MV-4-11 (cell line): ENCODE measurements around the gene SPECC1.

Experiments used
- DNase-seq: peaks from one replicate; lab custom pipeline; 2025; lab: John Stamatoyannopoulos, UW

The SPECC1 gene

DNA sequence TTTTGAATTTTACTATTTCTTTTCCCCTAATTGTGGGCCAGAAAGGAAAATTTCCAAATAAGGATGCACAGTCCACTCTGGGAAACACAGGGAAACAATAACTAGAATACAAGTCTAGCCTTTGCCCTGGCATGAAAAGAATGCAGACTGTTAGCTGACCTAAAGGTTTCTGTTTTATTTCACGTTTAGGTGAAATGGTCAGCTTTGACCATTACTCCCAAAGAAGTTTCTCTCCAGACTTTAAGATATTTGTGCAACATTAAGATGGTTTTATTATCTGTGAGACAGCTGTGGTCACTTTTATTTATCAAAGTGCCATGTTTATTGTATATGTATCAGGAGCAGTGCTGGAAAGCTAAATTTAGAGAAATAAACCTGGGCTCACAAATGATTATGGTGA is 163.9 kb downstream of the SPECC1 start:
- DNase-seq = no peak

DNA sequence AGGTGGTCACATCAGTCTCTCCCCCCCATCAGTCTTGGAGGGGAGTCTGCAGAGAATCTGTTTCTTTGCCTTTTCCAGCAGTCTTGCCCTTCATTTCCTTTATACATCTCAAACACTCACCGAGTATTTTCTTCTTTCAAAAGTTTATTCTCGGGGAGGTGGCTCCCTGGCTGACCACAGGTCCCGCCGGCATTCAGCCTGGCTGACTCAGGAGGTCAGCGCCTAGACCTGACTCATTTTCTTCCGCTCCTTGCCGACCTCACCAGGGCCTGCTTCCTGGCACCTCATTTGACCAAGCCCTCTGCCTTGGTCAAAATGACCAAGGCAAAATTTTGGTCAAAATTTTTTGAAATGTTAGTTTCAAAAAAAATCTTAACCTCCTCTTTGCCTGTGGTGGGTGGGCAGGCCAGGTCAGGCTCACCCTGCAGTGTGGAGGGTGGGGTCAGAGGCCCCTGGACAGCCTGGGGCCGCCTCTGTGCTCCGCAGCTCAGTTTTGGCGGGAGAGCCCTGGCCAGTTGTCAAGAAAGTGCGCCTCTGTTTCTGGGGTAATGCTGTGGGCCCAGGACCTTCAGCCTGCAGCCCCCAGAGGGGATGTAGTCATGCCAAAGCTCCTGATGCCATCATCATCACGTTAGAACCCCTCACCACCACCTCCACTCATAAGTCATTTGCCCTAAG is 165.6 kb downstream of the SPECC1 start:
- no peak for DNase-seq

DNA sequence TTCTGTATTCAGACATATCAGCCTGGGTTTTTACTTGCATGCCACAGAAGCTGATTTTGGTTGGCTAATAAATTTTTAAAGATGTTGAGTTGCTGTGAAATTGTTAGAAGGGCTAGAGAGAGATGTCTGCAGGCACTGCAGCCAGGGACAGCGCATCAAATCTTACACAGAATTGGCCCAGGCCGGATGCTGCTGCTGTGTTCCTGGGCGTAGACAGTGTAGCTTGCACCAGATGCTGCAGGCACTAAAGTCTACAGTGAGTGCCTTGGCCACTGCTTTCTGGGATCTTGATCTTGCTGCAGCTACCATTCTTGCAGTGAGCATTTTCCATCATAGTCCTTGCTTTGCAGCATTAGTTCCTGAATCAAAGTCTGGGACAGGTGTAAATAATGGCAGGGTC is 169.9 kb downstream of the SPECC1 start:
- DNase-seq = no peak

DNA sequence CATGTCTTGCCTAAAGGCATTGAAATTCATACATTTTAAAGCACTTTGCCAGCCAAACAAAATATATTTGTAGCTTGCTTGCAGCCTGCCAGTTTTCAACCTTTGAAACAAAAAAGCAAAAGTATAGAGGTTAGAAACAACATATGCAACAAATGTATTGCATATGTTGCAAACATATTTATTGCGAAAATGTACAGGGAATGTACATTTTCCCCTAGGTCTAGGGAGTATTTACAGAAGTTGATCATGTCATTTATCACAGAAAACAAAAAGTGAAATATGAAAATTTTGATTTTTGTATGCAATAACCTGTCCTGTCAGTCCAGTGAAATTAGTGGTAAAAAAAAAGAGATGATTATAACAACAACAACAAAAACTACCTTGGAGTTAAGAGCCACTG is 171.5 kb downstream of the SPECC1 start:
- no peak for DNase-seq

DNA sequence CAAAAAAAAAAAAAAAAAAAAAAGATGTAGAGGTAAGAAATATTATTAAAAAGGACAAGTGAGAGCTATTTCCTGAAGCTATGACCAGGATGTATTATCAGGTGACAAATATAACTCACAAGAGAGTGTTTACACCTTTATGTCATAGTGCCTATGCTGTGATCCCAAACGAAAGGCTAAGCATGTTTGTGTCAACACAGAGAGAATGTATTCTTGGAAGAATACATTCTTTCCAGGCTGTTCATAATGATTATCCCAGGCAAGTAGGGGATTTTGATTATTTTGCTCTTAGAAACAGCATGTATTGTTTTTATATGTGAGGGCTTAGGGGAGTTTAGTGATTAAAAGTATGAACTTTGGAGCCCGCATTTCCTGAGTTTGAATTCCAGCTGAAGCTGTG is 175.0 kb downstream of the SPECC1 start:
- DNase-seq = no peak

DNA sequence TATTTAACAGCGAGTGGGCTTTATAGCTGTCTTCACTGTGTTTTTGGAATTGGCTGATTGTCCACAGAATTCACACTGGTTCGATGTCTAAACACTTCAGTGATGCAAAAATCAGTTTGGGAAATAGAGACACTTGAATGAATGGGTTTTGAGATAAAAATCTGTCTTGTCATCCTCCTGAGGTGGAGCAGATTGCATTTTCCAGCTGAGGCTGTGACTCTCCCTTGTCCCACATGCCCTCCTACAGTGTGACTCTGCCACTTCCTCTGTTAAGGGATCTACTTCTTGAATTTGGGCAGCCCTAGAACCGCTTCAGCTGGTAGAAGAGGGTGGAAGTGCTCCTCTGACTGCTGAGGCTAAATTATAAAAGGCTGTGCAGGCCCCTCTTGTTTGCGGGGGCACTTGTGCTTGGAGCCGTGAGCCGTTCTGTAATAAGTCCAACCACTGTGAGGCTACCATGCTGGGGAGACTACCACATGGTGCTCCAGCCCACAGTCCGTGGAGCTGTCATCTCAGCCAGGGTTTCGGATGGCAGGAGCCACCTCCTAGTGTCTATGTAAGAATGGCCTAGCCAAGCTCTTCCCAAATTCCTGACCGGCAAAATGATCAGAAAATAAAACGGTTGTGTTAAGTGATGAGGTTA is 175.9 kb downstream of the SPECC1 start:
- DNase-seq = peak; percentile 77

DNA sequence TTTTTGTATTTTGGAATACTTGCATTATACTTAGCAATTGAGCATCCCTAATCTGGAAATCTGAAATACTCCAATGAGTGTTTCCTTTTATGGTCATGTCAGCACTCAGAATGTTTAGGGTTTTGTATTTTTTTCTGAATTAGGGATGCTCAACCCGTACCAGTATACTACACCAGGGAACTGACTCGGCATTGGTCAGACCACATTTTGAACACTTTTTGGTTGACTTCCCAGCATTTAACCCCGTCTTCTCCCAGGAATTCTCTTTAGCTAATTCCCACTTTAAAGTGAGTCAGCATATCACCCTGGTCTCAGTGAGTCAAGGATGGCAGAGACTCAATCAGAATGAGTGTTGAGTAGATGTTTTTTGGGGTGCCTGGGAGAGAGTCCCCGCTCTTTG is 177.9 kb downstream of the SPECC1 start:
- DNase-seq = no peak

DNA sequence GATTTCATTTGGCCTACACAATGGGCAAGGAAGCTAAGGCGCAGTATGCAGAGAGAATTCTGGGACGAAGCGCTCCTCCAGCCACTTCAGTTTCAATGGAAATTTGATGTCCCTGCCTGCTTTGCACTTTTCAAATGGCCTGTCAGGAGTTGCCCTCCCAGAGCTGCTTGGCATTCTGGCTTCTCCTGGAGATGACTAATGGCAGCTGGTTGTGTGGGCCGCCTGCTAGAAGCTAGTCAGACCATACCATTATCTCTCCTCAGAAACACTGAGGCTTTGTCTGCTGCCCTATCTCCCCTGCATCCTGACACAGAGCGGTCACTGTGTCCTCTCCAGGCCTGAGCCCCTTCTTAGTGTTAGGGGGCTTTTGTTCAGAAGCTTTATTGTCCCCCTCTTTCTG is 180.1 kb downstream of the SPECC1 start:
- no peak for DNase-seq

DNA sequence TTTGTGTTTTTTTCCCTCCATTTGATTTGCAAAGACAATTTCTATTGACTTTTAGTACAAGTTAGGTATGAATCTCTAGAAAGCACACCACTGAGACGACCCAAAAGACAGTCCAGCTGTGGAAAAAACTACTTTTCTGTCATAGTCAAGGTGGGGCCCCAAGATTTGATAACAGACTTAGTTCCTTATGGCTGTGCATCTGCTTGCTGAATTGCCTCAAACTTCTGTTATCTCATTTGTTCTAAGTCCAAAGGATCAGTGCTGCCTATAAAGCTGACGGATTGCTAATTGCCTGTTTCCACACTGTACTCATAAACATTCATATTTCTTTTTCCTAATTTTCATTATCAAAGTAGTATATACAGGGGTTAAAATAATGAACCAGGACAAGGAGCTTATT is 180.8 kb downstream of the SPECC1 start:
- no peak for DNase-seq

DNA sequence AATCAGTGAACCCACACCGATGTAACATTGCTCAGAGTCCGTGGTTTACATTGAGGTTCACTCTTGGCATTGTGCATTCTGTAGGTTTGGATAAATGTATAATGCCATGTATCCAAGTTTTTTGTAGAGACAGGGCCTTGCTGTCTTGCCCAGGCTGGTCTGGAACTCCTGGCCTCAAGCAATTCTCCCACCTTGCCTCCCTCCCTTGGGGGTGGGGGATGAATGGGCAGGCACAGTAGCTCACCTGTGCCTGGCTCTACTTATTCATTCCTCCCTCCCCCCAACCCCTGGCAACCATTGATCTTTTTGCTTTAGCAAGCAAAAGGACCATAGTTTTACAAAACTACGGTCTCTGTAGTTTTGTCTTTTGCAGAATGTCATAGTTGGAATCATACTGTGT is 181.4 kb downstream of the SPECC1 start:
- DNase-seq = no peak

DNA sequence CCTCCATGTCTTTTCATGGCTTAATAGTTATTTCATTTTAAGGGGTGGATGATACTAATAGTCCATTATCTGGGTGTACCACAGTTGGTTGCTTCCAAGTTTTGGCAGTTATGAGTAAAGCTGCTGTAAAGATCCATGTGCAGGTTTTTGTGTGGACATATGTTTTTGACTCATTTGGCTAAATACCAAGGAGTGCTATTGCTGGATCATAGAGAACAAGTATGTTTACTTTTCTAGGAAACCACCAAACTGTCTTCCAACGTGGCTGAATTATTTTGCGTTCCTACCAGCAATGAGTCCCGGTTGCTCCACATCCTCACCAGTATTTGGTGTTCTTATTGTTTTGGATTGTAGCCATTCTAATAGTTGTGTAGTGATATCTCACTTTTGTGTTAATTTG is 181.9 kb downstream of the SPECC1 start:
- no peak for DNase-seq

DNA sequence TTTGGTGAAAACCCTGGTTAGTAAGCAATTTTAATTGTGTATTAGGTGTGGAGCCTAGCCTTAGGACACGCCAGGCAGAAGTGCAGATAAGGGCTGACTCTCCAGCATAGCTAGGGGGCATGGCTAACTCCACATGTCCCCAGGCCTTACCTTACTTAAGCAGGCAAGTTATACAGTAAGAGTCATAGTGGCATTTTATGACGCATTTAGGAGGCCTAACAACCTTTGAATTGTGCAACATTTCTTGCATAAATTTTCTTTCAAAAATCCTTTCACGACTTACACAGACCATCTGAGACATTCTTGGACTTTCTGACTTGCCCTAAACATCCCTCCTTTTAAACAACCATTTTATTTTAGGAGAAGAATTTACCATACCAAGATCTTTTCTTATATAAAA is 187.1 kb downstream of the SPECC1 start:
- DNase-seq = peak; percentile 25

DNA sequence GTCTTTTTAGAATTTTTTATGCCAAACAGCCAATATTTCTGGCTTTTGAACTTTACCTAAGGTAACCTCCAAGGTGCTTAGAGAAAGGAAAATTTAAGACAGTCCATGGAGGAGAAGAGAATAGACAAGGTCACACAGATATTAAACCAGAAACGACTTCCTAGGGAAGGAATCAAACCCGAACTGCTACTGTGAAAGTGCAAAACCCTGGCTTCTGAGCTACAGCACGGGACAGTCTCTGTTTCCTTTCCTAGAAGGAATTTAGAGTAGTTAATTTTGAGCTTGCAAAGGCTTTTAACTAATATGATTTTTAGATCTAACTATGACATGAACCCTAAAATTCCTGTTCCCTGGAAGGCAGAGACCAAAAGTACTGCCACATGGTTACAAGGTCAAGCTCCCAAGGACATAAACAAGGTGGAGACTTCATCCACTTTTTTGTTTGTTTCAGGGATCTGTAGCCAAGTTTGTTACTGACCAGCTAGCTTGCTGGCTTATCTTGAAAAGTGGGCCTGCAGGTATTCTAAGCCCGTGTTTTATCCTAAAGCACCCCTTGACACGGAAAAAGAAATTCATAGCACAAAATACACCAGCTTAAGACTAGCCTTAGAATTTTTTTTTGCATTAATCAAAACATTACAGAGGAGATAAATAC is 188.2 kb downstream of the SPECC1 start:
- DNase-seq = no peak

DNA sequence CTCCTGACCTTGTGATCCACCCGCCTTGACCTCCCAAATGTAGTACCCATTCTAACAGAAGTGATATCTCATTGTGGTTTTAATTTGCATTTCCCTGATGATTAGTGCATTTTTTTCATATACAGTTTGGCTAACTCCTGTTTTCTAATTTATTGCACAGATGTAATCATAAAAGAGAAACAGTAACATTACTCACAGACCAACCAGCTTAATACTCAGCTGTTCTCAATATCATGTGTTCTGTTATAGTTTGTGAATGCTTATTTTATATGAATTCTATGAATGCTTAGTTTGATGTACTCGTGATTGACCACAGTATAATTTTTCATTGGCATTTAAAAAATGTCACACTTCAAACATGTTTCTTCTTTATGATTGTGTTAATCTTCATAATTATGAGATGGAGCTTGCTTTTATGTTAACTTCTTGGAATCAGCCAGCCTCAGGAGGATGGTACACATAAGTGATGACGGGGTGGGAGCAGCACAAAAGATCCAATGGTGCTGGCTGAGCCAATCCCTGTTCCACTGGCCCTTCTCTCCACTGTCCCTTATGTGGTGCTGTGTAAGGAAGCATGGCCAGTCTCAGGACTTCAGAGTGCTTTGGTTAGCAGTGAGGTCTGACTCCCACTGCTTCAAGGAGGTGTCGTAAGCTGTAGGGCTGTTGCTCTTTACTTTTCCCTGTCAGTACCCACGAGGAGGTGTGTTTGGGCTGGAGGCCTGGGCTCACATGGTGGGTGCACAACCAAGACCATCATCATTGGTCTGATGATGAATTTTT is 191.0 kb downstream of the SPECC1 start:
- no peak for DNase-seq

DNA sequence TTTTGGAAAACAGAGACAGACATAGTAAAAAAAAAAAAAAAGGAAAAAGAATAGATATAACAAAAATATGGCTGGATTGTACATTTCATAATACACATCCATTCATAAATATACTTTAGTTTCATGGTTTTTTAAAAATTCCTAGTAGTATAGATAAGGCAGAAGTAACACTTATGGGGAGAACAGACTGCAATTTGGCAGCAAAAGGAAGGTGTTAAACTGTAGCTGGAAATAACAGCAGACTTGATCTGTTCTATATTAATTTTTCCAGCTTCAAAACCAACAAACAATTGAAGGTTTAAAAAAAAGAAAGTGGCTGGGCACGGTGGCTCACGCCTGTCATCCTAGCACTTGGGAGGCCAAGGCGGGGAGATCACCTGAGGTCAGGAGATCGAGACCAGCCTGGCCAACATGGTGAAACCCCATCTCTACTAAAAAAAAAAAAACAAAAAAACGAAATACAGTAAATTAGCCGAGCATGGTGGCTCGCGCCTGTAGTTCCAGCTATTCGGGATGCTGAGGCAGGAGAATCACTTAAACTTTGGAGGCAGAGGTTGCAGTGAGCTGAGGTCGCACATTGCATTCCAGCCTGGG is 191.8 kb downstream of the SPECC1 start:
- no peak for DNase-seq

DNA sequence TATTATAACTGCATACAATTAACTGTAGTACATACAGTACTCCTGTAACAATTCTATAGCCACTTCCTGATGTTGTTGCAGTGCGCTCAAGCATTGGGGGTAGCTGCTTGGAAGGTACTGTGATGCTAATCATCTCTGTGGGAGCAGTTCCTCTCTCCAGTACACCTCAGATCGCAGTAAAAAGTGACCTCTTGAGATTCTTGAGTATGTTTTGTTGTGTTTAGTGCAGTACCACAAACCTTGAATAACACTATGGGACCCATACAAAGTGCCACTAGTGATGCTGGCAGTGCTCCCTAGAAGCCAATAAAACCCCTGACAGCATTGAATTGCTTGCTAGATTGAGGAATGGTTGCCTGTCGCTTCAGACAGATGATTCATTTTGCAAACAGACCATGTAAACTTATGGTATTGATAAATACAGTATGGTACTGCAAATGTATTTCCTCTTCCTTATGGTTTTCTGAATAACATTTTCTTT is 193.0 kb downstream of the SPECC1 start:
- DNase-seq = no peak

DNA sequence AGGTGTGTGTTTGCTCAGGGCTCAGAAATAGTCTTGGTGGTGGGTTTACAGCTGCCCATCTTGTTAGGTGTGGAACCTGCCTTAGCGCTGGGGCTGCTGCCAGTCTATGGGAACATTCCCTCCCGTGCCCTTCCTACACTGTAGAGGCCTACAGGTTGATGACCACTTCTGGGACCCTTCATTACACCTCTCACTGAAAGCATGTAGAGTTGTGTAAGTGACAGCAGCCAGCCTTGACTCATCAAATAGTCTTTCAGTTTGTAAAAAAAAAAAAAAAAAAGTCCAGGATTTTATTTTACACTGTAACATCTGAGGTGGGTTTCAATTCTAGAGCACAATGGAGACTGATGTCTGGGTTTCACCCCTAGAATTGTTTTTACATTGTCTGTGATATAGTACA is 193.9 kb downstream of the SPECC1 start:
- DNase-seq = no peak

DNA sequence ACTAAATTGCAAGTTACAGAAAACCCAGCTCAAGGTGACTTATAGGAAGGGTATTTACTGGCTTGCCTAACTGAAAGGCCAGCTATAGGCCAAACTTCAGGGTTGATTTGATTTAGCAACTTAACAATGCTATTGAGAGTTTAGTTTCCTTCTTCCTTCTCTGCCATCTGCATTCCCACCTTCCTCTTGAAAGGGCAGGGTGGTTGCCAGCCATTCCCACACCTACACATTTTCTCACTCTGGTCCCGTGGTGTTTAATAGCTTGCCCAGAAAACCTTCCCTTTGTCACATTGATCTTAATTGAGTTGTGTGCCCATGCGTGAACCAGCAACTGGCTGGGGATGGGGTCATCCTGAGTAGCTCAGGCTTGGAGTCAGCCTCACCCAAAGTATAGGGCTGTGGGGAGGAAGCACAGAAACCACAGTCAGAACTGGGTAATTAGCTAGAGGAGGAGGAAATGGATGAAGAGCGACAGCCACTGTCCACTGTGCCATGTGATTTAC is 194.7 kb downstream of the SPECC1 start:
- peak; percentile 70 for DNase-seq

DNA sequence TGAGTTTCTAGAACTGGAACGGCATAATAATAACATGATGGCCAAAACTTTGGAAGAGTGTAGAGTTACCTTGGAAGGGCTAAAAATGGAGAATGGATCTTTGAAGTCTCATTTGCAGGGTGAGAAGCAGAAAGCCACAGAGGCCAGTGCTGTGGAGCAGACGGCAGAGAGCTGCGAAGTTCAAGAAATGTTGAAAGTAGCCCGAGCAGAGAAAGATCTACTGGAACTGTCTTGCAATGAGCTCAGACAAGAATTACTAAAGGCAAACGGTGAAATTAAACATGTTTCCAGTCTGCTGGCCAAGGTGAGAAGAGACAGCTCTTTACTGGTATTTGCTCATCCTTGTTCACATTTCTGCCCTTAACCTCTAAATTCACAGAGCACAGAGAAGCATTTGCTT is 196.4 kb downstream of the SPECC1 start:
- DNase-seq = no peak

DNA sequence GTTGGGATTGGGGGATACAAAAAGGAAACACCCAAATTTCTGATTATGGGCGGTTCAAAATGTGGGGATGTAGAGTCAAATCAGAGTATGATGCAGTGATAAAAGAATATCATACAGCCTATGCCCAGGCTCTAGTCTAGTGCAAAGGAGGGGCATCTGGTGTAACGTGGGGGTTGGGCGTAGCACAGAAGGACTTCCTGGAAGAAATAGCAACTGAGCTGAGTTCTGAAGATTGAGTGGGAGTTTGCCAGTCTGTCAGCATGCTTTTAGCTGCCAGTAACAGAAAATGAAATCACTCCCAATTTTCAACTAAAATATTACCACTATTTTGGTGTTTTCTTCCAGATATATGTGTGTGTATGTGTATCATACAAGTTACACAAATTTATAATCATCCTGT is 196.9 kb downstream of the SPECC1 start:
- no peak for DNase-seq

DNA sequence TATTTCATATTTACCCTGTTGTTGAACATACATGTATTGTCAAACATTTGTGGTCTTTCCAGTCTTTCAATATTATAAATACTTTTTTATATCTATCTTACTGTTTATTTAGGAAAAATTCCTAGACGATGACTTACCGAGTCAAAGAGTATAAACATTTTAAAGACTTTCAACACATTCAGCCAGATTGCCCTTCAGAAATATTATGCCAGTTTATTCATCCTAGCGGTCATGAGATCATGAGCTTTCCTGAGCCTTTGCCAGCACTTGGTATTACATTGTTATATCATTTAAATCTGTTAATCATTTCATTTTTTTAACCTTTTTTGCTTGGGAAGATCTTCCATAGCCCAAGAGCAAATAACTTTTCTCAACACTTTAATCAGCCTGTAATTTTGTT is 197.4 kb downstream of the SPECC1 start:
- no peak for DNase-seq
